Hepatocyte (in vitro differentiated cells): ENCODE measurements around the gene DNAJC25. TPM values are rescaled to one million over a fixed set of nuclear protein-coding genes. Genes with fewer than 3 reads are reported as not detected.
A peak's percentile ranks its signal among the peaks of the same experiment; 100 is the strongest.

Source experiments
- DNase-seq: peaks from one replicate; pipeline ENCODE4 v3.0.0-alpha.2; 2016; ENCODE audit warnings: low spot score
- H2AFZ ChIP-seq: fragments of 200-600 bp; sonication (generic); 2 replicates; pipeline ENCODE4 v1.6.0; 2016; ENCODE audit warnings: antibody characterized with exemption, mild to moderate bottlenecking
- H3K27ac ChIP-seq: fragments of 200-600 bp; sonication (generic); 2 replicates; pipeline ENCODE4 v1.5.1; 2016; ENCODE audit warnings: mild to moderate bottlenecking
- H3K27me3 ChIP-seq: fragments of 200-600 bp; sonication (generic); 2 replicates; pipeline ENCODE4 v1.6.1; 2016
- H3K36me3 ChIP-seq: fragments of 200-600 bp; sonication (generic); replicated peaks from 2 replicates; pipeline ENCODE4 v1.5.1; 2016; ENCODE audit warnings: low read depth; ENCODE audit not compliant: insufficient read depth
- H3K4me1 ChIP-seq: fragments of 200-600 bp; sonication (generic); 2 replicates; pipeline ENCODE4 v1.5.1; 2016; ENCODE audit warnings: mild to moderate bottlenecking, moderate library complexity; ENCODE audit not compliant: insufficient read depth
- H3K4me2 ChIP-seq: fragments of 200-600 bp; sonication (generic); 2 replicates; pipeline ENCODE4 v1.6.0; 2016
- H3K4me3 ChIP-seq: fragments of 200-600 bp; sonication (generic); 2 replicates; pipeline ENCODE4 v1.5.1; 2016; ENCODE audit warnings: mild to moderate bottlenecking
- H3K79me2 ChIP-seq: fragments of 200-600 bp; sonication (generic); 2 replicates; pipeline ENCODE4 v1.6.0; 2017; ENCODE audit warnings: mild to moderate bottlenecking
- H3K9me2 ChIP-seq: fragments of 200-600 bp; sonication (generic); replicated peaks from 2 replicates; pipeline ENCODE4 v1.6.0; 2017; ENCODE audit warnings: mild to moderate bottlenecking; ENCODE audit not compliant: insufficient read depth
- H3K9me3 ChIP-seq: fragments of 200-600 bp; sonication (generic); 2 replicates; pipeline ENCODE4 v1.5.1; 2016; ENCODE audit warnings: low read depth, mild to moderate bottlenecking
- H4K20me1 ChIP-seq: fragments of 200-600 bp; sonication (generic); 2 replicates; pipeline ENCODE4 v1.6.0; 2016; ENCODE audit warnings: mild to moderate bottlenecking; ENCODE audit not compliant: insufficient read depth, poor library complexity, severe bottlenecking
- CTCF ChIP-seq: fragments of 200-600 bp; sonication (generic); IDR thresholded peaks from 2 replicates; pipeline ENCODE4 v1.5.1; 2016; ENCODE audit warnings: antibody characterized with exemption, mild to moderate bottlenecking; ENCODE audit not compliant: poor library complexity
- EZH2 ChIP-seq: fragments of 200-600 bp; sonication (generic); IDR thresholded peaks from 2 replicates; pipeline ENCODE4 v1.6.1; 2016; ENCODE audit warnings: antibody characterized with exemption, mild to moderate bottlenecking, borderline replicate concordance
- EZH2phosphoT487 ChIP-seq: fragments of 200-600 bp; sonication (generic); IDR thresholded peaks from one replicate; pipeline ENCODE4 v1.6.1; 2018; ENCODE audit warnings: antibody characterized with exemption, mild to moderate bottlenecking, low read depth, moderate library complexity; ENCODE audit not compliant: unreplicated experiment, severe bottlenecking
- WGBS: methylation state at CpG from one replicate; pipeline ENCODE4 v1.1.6; 2016; ENCODE audit warnings: low lambda C conversion rate; ENCODE audit errors: missing lambda C conversion rate; 5-methylcytosine and 5-hydroxymethylcytosine counted together
- polyA plus RNA-seq: library from polyadenylated mRNA; unstranded; fragments of >200 nt; fragmentation: Nextera tagmentation; extraction: Ambion mirVana; gene quantifications from 2 replicates; pipeline ENCODE4 v1.2.1, GENCODE V29; 2016
- total RNA-seq: library from RNA; depleted of rRNA; stranded (reverse); fragments of >200 nt; gene quantifications from 2 replicates; pipeline ENCODE4 v1.2.3, GENCODE V29; 2014

Gene DNAJC25
- total and polyA plus RNA-seq, 2 experiments from 2014 or later: 16.1 to 19.8 TPM

DNA sequence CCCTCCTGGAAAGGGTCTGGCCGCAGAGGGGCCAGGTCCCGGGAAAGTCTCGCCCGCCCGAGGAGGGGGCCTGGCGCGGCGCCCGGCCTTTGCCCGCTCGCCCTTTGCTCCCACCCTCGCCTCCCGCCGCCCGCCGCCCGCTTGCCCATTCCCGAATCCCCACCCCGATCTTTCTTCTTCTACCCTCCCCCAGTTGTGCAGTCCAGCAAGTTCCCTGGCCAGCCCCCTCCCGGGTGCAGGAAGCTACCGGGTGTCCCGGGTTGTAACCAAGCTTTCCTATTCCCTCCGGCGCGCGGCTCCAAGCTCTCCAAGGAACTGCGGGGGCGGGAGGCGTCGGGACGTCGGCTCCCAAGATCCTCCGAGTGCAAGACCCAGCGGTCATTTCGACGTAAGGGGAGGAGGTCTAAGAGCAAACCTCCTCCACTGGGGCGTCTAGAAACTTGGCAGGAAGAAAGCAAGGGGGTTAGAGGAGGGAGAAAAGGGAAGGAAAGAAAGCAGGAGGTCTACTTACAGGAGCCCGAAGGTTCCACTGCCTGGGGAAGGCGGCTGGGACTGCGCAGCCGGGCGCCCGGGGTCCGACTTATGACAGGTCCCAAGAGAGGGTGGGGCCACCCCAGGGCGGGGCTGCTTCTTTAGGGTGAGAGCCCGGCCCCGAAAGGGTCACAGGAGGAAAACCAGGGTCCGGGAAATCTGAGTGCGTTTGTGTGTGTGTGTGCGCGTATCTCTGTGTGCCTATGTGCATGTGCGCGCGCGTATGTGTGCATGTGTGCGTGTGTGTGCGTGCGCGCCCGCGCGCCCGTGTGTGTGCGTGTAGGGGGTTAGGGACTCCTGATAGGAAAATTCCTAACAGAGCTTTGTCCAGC is 31.8 kb upstream of the DNAJC25 start, which contains the start of gene PTGR1:
Gene PTGR1 (minus strand): TSS at position 556 of the 863 bp plus-strand sequence. CDS start 2,225 bp downstream, outside the sequence.
- H3K9me2 ChIP-seq: no peaks in the 10 kb centered on the region
- no peak for TF ChIP-seq EZH2
- TF ChIP-seq CTCF: no peak
- no peak for TF ChIP-seq EZH2phosphoT487
- 16% methylated on average over 42 of the region's 64 CpGs for WGBS
- peaks cover 7% of the 10 kb centered on the region for H3K79me2 ChIP-seq
- H3K36me3 ChIP-seq: no peaks in the 10 kb centered on the region
- peaks cover 4% of the 10 kb centered on the region for H4K20me1 ChIP-seq
- H3K4me1 ChIP-seq: peaks cover 13% of the 10 kb centered on the region
- H3K9me3 ChIP-seq: no peaks in the 10 kb centered on the region
- peak within 1 kb of the TSS; percentile 79 for H3K4me3 ChIP-seq
- H3K27me3 ChIP-seq: no peaks in the 10 kb centered on the region
- peak within 1 kb of the TSS; percentile 95 for H3K27ac ChIP-seq
- peak within 1 kb of the TSS; percentile 95 for H3K4me2 ChIP-seq
- peak within 1 kb of the TSS; percentile 83 for H2AFZ ChIP-seq
- DNase-seq: peak; percentile 93

DNA sequence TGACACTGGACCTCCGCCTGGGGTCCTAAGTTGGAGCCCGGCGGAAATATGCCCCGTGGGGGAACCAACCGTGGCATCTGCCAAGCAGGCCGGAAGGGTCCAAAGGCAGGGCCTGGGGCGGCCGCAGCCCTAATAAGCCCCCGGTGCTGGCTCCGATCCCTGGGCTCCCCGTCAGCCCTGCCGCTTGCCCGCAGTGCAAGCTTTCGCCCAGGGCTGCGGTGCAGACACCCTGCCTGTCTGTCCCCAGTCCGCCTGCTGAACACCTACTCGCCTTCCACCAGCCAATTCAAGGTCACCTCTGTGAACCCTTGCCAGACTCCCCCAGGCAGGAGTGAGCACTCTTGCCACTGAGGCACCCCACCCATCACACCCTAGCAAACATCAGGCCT is 31.2 kb upstream of the DNAJC25 start:
- Histone ChIP-seq H3K9me2 (no peaks in the 10 kb centered on the region), H3K4me1 (peaks cover 16% of the 10 kb centered on the region), H3K27ac (peak overlapping the region; percentile 95), H3K36me3 (no peaks in the 10 kb centered on the region), H2AFZ (peak overlapping the region; percentile 83), H3K27me3 (no peaks in the 10 kb centered on the region), H3K4me2 (peak overlapping the region; percentile 95), H4K20me1 (peaks cover 4% of the 10 kb centered on the region), H3K9me3 (no peaks in the 10 kb centered on the region), H3K4me3 (peak overlapping the region; percentile 79), H3K79me2 (peaks cover 7% of the 10 kb centered on the region)
- no peak for DNase-seq
- TF ChIP-seq EZH2 (no peak), EZH2phosphoT487 (no peak), CTCF (no peak)
- 61% methylated on average over 15 of the region's 17 CpGs for WGBS

DNA sequence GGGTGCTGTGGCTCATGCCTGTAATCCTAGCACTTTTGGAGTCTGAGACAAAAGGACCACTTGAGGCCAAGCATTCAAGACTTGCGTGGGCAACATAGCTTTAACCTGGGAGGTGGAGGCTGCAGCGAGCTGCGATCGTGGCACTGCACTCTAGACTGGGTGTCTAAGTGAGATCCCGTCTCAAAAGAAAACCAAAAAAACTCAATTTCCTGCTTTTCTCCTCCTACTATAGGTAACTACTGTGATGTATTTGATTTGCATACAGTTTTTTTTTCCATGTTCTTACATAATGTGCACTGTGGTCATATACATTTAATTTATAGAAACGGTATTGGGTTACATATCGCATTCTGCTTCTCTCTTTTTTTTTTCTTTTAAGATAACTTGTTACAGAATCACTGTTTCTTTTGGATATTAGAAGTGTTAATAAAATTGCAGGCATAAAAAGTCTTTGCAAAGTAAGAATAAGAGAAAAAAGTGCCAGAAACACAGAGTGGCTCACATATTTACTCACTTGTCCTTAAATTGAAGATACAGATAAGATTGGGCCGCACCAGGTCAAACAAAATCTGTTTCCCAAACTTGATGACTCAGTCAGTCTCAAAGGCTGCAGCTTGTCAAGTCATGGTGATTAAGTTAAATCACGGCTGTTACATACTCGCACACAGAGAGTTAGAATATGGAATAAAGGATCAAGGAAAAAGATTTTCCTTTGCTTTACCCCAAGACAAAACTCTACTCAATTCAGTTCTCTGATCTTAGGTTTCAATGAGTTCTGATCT is 29.7 kb upstream of the DNAJC25 start:
- Histone ChIP-seq H3K9me2 (no peaks in the 10 kb centered on the region), H3K27ac (peak overlapping the region; percentile 70), H3K9me3 (no peaks in the 10 kb centered on the region), H4K20me1 (peaks cover 4% of the 10 kb centered on the region), H3K36me3 (no peaks in the 10 kb centered on the region), H3K27me3 (no peaks in the 10 kb centered on the region), H2AFZ (no peak overlapping the region), H3K79me2 (peaks cover 7% of the 10 kb centered on the region), H3K4me2 (peak overlapping the region; percentile 26), H3K4me1 (peaks cover 22% of the 10 kb centered on the region), H3K4me3 (no peak overlapping the region)
- no peak for TF ChIP-seq EZH2phosphoT487
- TF ChIP-seq EZH2: no peak
- TF ChIP-seq CTCF: no peak
- DNase-seq: peak; percentile 57
- 56% methylated on average over 10 of the region's 10 CpGs for WGBS
